Frontal cortex (tissue), 4 donors: ENCODE results near the gene LONP1. TPM values are rescaled to one million over a fixed set of nuclear protein-coding genes. Genes with fewer than 3 reads are reported as not detected.
"Not testable (repeated sequence)": the region's sequence is repeated elsewhere in the genome, so short reads cannot be mapped to it uniquely, and the experiment has no call there.

Experiments used
- DNase-seq, 2 donors: peaks; one replicate each; pipeline ENCODE4 v3.0.0; 2012; ENCODE audit warnings: low spot score in 2 of 2
- FAIRE-seq: peaks from 2 replicates; lab custom pipeline; 2012; peaks lifted over from hg19 to GRCh38; lab: Jason Lieb, UNC
- total RNA-seq: library from RNA; depleted of rRNA; stranded (reverse); fragments of >200 nt; gene quantifications from one replicate; pipeline ENCODE4 v1.2.3, GENCODE V29; 2014
- donor health status: control.
- donor health status: control.
- donor health status: control.

LONP1 gene
- total RNA-seq, 1 donor from 2014 or later: 39.9 TPM

DNA sequence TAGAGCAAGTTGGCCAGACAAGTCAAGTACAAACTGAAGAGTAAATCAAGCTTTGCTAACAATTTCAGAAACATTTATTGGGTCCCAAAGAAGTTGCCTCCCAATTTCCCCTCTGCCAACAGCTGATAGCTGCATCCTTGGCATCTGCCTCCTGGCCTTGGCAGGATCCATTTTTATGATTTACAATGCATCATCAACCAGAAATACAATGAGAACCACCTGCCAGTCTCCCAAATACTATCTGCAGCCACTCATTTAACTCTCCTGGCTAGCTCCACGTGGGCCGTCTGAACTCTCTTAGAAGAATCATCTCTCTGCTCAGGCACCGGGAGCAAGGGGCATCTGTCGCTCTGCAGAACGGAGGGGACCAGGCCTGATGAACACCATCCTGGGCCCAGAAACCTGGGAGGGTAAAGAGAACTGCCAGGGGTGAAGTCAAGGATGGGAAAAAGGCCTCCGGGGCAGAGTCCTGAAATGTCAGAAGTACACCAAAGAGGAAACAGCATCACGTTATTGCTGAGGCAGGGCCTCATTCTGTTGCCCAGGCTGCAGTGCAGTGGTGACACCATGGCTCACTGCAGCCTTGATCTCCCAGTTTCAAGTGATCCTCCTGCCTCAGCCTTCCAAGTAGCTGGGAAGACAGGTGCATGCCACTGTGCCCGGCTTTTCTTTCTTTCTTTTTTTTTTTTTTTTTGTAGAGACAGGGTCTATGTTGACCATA lies 2.6 kb downstream of the LONP1 start:
- DNase-seq (no peak), FAIRE-seq (no peak)

DNA sequence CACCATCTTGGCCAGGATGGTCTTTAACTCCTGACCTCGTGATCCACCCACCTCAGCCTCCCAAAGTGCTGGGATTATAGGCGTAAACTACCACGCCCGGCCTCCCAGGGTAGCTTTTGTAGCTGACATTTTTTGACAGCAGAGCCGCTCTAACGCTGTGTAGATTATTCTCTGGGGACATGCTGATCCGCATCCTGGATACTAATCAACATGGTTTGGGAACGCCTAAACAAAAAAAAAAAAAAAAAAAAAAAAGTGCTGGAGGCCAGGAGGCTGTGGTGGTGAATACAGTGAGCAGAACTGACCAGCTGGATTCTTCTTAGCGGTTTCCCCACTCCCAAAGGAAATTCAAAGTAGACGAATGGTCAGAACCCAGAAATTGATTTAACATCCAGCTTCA lies 5.1 kb downstream of the LONP1 start:
- DNase-seq (no peak), FAIRE-seq (no peak)

DNA sequence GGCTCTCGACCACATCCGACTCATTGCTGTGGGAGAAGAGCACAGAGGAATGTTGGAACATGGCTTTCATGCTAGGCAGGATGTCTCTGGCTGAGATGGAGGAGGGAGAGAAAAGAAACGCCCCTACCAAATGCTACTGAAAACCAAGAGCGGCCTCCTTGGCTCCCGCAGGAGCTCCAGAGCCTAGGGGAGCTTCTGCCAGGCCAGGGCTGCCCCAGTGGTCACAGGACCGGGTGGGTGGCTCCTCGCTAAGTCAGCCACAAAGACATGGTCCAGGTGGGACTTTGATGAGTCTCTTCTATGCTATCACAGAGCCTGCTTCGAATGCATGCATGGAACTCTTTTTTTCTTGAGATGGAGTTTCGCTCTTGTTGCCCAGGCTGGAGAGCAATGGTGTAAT lies 6.7 kb downstream of the LONP1 start:
- FAIRE-seq (no peak), DNase-seq (no peak)

DNA sequence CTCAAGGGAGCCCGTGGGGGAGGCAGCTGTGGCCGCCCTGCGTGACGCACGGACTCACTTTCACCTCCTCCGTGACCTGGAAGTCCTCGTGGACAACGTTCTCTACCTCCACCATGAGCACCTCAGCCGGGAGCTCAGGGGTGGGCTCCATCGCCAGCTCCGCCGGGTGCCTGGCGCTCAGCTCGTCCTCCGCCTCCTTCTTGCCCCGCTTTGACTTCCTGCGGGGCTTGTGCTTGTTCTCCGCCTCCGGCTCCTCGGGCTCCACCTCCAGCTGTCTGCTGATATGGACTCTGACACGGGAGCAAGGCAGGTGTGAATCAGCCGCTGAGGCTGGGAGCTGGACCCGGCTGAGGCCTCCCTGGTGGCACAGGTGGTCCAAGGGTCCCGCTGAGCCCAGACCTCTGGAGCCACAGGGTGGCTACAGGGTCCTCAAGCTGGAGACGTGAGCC lies 8.2 kb downstream of the LONP1 start:
- no peak for FAIRE-seq
- peak in 1 of 2 donors; percentile 10 for DNase-seq

DNA sequence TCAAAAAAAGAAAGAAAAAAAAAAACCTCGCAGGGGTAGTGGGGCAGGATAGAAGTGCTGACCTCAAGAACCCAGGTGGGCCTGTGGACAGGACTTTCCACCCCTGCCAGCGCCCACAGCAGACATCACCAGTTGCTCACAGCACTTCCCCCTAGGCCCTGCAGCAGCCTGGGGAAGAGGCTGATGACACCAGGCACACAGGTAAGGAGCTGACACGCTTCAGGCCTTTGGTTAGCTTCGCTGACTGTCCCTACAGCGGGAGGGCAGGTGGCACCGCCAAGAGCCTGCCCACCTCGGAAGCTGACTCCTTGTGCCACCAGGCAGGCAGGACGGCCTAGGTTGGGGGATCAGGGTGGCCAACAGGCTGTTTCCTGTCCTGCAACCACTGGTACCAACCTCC lies 8.9 kb downstream of the LONP1 start:
- DNase-seq: no peak
- FAIRE-seq: no peak

DNA sequence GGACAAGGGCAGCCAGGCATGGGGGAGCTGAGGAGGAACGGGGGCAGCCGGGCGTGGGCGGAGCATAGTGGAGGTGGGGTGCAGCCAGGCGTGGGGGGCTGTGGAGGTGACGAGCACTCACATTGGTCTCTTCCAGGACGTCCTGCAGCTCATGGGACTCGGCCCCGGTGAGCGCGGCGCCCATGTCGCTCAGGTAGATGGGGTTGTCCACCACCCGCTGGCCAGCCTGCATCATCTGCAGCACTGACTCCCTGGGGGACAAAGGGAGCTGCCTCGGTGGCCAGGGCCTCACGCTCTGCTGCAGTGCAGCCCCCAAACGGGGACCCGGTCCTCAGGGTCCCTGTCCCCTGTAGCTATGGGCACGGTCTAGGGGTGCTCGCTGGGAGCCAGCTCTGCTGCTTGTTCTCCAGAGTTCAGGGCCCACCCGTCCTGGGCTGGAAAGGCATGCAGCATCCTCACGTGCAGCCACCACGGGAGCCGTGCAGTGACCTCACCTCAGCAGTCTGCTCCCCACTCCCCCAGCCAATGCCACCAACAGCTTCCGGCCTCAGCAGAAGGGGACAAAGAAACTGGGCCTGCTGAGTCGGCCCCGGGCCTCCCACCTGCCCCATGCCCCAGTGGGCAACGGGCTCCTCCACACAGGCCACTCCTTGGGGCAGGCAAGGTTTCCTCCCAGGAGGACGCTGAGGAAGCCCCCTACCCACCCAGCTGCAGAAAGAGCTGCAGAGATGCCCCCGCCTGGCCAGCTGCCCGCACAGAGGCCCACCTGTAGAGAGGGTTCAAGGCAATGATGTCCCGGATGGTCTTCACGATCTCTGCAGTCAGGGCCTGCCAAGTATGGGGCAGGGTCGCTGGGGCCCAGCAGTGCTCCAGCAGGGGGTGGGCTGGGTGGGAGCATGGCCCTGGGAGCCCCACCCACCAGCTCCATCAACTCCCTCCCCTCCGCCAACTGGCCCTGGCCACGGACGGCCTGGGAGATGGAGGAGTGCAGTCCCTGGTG lies 12.1 kb downstream of the LONP1 start:
- FAIRE-seq: no peak
- no peak for DNase-seq

DNA sequence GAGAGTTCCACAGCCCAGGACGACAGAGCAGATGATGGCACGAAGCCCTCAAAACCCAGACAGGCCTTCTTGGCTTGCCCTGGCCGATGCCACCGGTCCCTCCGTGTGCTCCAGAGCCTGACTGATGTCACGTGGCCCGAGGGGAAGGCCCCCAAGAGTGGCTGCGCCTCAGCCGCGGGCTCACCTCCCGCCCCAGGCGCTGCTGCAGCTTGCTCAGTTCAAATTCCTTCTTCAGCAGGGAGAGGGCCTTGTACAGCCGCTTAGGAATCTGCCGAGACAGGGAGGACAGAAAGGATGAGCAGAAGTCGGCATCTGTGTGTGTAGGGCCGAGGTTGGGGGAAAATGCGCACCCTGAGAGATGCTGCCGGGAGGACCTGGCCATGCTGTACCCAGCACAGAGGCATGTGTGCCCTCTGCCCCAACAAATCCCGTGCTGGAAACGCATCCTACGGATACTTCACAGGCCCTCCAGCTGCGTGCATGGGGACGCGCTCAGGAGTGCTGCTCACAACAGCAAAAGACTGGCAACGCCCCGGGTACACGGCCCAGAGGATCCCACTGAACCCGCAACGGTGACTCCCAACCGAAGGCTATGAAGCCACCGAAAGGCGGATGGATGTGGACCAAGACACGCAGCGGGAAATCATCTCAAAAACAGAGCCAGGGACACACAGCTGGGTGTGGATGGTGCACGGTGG lies 12.9 kb downstream of the LONP1 start:
- FAIRE-seq (no peak), DNase-seq (no peak)

DNA sequence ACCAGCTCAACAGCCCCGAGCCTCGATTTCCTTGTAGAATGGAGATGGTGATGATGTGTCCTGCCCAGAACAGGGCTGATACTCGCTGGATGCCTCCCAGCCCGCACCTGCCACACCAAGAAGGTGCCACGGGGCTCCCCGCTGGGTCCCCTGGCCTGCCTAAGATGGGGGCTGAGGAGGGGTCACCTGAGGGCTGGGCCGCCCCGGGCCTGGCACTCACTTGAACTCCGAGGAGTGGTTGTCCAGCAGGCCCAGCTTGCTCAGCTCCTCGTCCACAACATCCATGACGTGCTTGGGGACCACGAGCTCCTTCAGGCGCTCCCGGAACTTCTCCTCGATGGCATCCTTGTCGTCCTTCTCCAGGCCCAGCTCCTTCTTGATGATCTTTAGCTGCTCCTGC lies 14.4 kb downstream of the LONP1 start:
- no peak for DNase-seq
- no peak for FAIRE-seq

DNA sequence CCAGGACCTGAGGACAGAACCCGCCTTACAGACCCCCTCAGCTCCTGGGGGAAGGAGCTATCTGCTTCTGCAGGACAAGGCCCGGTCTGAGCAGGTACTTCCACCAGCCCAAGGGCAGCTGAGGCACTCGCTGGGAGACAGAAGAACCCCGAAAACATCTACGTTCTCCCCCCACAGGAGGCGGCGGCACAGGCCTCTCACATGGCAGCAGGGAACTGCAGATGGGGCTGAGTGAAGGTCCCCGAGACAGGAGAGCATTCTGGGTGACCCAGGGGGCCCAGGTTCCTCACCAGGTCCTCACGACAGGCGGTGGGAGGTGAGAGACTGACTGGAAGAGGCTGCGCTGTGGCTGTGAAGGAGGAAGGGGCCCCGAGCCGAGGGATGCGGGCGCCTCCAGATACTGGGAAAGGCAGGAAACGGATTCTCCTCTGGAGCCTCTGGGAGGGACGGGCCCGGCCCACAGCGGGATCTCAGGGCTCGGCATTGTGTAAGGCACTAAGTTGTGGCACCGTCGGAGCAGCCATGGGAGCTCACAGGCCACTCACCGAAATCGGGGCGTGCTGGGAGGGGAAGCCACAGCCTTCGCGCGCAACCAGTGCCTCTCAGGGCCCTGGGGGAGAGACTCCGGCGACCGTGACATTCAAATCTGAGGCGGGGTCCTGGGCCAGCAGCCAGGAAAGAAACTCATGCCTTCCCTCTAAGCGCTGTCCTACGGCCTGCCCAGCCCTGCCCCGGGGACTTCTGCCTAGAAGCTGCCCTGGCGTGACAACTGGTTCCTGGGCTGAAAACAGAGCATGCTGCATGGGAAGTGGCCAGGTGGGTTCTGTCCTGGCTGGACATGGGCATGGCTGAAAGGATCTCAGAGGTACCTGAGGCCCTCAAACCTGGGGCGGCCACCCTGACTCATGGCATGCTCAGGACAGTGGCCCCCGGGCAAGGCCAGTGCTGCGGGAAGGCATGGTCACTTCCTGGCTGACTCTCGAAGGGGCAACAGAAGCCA lies 15.8 kb downstream of the LONP1 start:
- no peak for FAIRE-seq

DNA sequence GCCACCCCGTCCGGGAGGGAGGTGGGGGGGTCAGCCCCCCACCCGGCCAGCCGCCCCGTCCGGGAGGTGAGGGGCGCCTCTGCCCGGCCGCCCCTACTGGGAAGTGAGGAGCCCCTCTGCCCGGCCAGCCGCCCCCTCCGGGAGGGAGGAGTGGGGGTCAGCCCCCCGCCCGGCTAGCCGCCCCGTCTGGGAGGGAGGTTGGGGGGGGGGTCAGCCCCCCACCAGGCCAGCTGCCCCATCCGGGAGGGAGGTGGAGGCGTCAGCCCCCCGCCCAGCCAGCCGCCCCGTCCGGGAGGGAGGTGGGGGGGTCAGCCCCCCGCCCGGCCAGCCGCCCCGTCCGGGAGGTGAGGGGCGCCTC lies 17.9 kb downstream of the LONP1 start:
- not testable (repeated sequence) for FAIRE-seq, DNase-seq

More for the DNA sequence above, 15.8 kb downstream of the LONP1 start:
- DNase-seq: no peak

DNA sequence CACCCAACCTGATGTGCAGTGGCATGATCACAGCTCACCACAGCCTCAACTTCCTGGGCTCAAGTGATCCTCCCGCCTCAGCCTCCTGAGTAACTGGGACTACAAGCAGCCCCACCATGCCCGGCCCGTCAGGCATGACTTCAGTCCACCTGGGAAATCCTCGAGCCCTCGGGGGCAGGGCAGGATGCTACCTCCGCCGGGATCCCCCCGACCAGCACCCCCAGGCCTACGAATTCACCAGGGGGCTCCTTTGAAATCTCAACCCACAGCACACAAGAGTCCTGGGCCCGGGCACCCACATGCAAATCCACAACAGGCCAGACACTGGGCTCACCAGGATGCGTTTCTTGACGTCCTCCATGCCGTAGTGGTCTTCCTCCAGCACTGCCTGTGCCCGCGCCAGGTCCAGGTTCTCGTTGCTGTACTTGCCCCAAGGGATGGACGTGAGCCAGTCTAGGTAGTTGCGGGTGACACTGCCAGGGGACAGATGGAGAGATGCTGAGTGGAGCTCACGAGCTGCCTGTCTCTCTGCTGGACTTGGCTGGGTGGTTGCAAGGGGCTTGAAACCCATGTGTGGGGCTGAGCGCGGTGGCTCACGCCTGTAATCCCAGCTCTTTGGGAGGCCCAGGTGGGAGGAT lies 19.4 kb downstream of the LONP1 start:
- no peak for DNase-seq
- no peak for FAIRE-seq

DNA sequence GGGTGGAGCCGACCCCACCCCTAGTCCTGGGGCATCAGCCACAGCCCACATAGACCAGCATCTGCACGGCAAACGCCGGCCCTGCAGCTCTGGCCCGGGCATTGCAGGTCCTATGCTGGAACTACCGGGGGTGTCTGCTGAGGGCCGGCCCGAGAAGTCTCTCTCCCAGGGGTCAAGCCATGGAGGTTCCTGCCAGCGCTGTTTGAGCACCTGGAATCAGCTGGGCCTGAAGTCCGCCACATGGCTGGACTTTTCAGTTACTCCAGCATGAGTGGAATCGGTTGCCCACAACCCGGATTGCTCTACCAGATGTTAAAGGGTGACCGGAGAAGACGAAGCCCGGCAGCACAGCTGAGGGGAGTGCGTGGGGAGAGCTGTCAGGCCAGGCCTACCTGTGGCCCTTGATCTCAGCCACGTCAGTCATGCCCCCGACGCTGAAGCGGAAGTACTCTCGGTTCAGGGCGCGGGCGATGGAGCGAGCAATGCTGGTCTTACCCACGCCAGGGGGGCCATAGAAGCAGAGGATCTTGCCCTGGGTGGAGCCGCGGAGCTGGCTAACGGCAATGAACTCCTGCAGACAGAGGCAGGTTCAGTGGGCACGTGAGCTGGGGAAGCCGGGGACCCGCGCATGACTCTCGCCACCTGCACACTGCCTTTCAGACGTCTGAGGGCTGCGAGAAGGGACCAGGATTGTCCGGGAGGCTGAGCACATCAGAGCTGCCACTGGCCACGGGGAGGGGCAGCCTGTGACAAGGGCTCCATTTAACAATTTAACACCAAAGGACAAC lies 21.1 kb downstream of the LONP1 start:
- DNase-seq (no peak), FAIRE-seq (no peak)

DNA sequence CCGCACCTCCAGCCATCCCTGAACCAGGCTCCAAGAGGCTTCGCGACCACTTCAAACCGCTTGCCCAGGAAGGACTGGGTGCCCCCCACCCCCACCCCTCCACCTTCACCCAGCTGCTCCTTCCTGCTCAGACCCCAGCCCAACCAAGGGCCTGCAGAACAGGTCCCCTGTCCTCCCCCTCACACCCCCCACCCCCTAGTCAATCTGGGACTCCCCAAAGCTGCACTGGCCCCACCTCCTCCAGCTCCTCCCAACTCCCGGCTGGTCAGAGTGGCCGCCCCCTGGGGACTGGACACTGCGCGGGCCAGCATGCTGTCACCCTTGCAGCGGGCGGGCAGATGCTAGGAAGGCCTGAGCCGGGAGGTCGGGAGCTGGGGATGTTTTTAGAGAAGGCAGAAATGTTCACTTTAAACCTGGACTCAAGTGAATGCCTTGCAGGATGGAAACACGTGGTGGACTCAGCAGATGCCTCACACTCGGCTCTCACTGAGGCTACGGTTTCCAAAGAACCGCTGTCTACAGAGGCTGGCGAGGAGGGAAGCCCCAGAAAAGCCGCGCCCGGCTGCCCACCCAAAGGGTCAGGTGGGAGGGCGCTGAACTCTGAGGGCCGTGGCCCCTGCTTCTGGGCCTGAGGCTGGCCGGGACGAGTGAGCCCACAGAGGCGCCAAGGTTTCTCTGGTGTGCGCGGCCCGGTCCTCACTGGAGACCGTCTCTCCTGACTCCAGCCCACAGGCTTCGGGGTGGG lies 21.9 kb downstream of the LONP1 start:
- no peak for FAIRE-seq
- no peak for DNase-seq

DNA sequence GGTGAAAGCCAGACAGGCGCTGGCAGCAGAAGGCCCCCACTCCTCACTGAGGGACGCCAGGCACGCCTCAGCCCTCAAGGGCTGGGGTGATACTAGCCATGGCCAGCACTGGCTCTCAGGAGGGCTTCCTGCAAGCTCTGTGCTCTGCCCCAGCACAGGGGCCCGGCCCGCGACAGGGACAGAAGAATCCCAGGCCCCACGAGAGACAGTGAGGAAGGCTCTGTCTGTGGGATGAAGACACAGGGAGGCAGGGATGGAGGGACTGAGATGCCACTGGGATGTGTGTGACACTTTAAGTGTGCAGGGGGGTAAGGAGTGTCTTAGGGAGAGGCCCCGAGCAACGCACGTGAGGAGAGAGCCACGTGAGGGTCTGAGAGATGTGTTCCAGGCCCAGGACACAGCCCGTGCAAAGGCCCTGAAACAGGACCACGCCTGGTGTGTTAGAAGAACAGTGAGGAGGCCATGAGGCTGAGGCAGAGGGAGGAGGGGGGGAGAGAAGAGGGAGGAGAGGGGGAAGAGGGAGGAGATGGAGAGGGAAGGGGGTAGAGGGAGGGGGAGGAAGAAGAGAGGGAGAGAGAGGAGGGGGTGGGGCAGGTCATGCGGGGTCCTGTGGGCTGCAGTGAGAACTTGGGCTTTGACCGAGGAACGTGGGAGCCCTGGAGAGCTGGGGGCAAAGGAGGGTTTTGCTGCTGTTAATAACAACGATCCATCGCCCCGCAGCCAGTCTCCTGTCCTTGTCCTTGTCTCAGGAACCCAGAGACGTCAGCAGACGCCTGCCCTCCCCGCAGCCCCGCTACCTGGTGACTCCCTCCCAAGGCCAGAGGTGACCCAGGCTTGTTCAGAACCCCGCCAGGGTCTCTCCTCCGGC lies 22.7 kb downstream of the LONP1 start:
- no peak for FAIRE-seq
- DNase-seq: no peak

DNA sequence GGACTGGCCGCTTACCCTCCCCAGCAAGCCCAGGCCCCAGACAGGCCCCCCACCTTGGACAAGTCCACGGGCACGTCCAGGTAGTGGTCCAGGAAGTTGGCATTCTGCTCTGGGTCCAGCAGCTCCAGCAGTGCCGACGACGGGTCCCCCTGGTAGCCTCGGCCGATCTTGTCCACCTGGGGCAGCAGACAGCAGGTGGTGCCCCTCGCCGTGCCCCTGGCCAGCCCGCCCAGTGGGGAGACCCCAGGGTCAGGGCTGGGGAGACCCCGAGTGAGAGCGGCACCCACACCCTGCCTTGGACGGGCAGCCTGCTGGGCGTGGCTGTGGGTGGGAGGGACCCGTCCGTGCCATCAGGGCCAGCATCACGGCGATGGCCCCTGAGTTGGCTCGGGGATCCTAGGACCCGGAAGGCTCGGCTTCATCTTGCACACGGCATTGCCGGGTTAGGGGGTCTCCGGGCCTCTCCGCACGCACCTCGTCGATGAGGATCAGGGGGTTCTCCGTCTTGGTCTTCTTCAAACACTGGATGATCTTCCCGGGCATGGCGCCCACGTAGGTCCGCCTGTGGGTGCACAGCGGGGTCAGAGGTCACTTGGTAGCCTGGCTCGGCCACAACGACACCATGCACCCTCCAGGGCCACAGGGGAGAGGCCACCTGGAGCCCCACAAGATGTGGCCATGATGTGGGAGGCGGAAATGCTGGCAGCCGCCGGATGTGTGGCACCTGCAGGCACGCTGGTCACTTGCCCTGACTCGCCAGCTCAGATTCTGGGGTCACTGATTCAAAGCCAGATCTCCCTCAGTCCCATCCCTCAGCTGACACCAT lies 23.5 kb downstream of the LONP1 start:
- FAIRE-seq (no peak), DNase-seq (no peak)
